ENCODE data around the gene ATP8B4.

GRCh38 chr15:50003786-50004334, 115.2 kb downstream of the ATP8B4 start:
- TF ChIP-seq POU6F1 (CRISPR knock-in tag; IDR thresholded peaks at IDR 0.05; ENCODE audit: borderline replicate concordance, low read depth) (no peak), PATZ1 (CRISPR knock-in tag; IDR thresholded peaks at IDR 0.05; ENCODE audit: borderline replicate concordance) (no peak)
